HG03159 (cell line): ENCODE measurements around the gene ARHGAP44.
"Not testable (repeated sequence)": the region's sequence is repeated elsewhere in the genome, so short reads cannot be mapped to it uniquely, and the experiment has no call there.

Source experiments
- ATAC-seq: cut with Tn5 transposase; IDR thresholded peaks from one replicate; pipeline ENCODE4 v1.9.1; 2021; ENCODE audit warnings: mild to moderate bottlenecking, moderate library complexity; ENCODE audit not compliant: unreplicated experiment

Gene ARHGAP44

GRCh38 chr17:12959441-12959840 is 170.1 kb downstream of the ARHGAP44 start:
- ATAC-seq = no peak

GRCh38 chr17:12961655-12962054 is 172.4 kb downstream of the ARHGAP44 start:
- no peak for ATAC-seq

- no peak for ATAC-seq
Observed at GRCh38 chr17:12963505-12963904, 174.2 kb downstream of the ARHGAP44 start.

- no peak for ATAC-seq
Observed at GRCh38 chr17:12964162-12964561, 174.9 kb downstream of the ARHGAP44 start.

GRCh38 chr17:12964840-12965239 is 175.5 kb downstream of the ARHGAP44 start:
- no peak for ATAC-seq

GRCh38 chr17:12965988-12966387 is 176.7 kb downstream of the ARHGAP44 start:
- ATAC-seq = no peak

- ATAC-seq = no peak
Observed at GRCh38 chr17:12966413-12966812, 177.1 kb downstream of the ARHGAP44 start.

GRCh38 chr17:12967962-12968361 is 178.7 kb downstream of the ARHGAP44 start:
- no peak for ATAC-seq

- no peak for ATAC-seq
Observed at GRCh38 chr17:12973496-12974004, 184.3 kb downstream of the ARHGAP44 start.

- no peak for ATAC-seq
Observed at GRCh38 chr17:12974005-12974531, 184.8 kb downstream of the ARHGAP44 start.

- no peak for ATAC-seq
Observed at GRCh38 chr17:12977008-12977751, 187.9 kb downstream of the ARHGAP44 start.

GRCh38 chr17:12978787-12979186 is 189.5 kb downstream of the ARHGAP44 start:
- ATAC-seq = not testable (repeated sequence)

- no peak for ATAC-seq
Observed at GRCh38 chr17:12979246-12979645, 189.9 kb downstream of the ARHGAP44 start.

GRCh38 chr17:12979826-12980500 is 190.7 kb downstream of the ARHGAP44 start:
- no peak for ATAC-seq

GRCh38 chr17:12982224-12982623 is 192.9 kb downstream of the ARHGAP44 start:
- no peak for ATAC-seq

- ATAC-seq = no peak
Observed at GRCh38 chr17:12983991-12984884, 194.9 kb downstream of the ARHGAP44 start.

GRCh38 chr17:12985431-12986293 is 196.4 kb downstream of the ARHGAP44 start:
- no peak for ATAC-seq

- no peak for ATAC-seq
Observed at GRCh38 chr17:12987120-12987519, 197.8 kb downstream of the ARHGAP44 start.

- no peak for ATAC-seq
Observed at GRCh38 chr17:12990041-12990808, 200.9 kb downstream of the ARHGAP44 start.
